Spleen (tissue), 11 donors: ENCODE measurements around the gene FTO. TPM values are rescaled to one million over a fixed set of nuclear protein-coding genes. Genes with fewer than 3 reads are reported as not detected.
"Not testable (repeated sequence)": the region's sequence is repeated elsewhere in the genome, so short reads cannot be mapped to it uniquely, and the experiment has no call there.

ENCODE experiments used
- DNase-seq: peaks from one replicate; pipeline ENCODE4 v3.0.0-alpha.2; 2020
- H3K27ac ChIP-seq, 8 donors: fragments of 200-600 bp; sonication (generic) in 7 of 8; 1 replicate in 4 of 8; 2 replicates in 4 of 8; pipeline versions ENCODE4 v1.5.0 to v1.8.0; 2016 to 2021; ENCODE audit warnings: inconsistent platforms in 4 of 8, mild to moderate bottlenecking in 4 of 8, moderate library complexity in 1 of 8
- H3K27me3 ChIP-seq, 7 donors: fragments of 200-600 bp; sonication (generic) in 6 of 7; replicated peaks in 1 of 7; 1 replicate in 4 of 7; 2 replicates in 3 of 7; pipeline versions ENCODE4 v1.5.0 to v1.8.0; 2016 to 2021; ENCODE audit warnings: inconsistent platforms in 3 of 7, mild to moderate bottlenecking in 1 of 7
- H3K36me3 ChIP-seq, 6 donors: fragments of 200-600 bp; sonication (generic) in 5 of 6; 1 replicate in 4 of 6; 2 replicates in 2 of 6; pipeline versions ENCODE4 v1.5.0 to v1.8.0; 2016 to 2021; ENCODE audit warnings: inconsistent platforms in 2 of 6
- H3K4me1 ChIP-seq, 6 donors: fragments of 200-600 bp; sonication (generic) in 5 of 6; 1 replicate in 3 of 6; 2 replicates in 3 of 6; pipeline versions ENCODE4 v1.5.0 to v1.8.0; 2016 to 2021; ENCODE audit warnings: inconsistent platforms in 3 of 6
- H3K4me3 ChIP-seq, 8 donors: fragments of 200-600 bp; sonication (generic) in 7 of 8; 1 replicate in 4 of 8; 2 replicates in 4 of 8; pipeline versions ENCODE4 v1.5.0 to v1.8.0; 2016 to 2021; ENCODE audit warnings: inconsistent platforms in 4 of 8, mild to moderate bottlenecking in 4 of 8, moderate library complexity in 2 of 8
- H3K9me3 ChIP-seq, 8 donors: fragments of 200-600 bp; sonication (generic) in 7 of 8; 1 replicate in 4 of 8; 2 replicates in 4 of 8; pipeline versions ENCODE4 v1.5.0 to v1.8.0; 2016 to 2021; ENCODE audit warnings: inconsistent platforms in 4 of 8
- POLR2A ChIP-seq, 3 donors: fragments of 450-650 bp; IDR thresholded peaks; one replicate each; pipeline ENCODE4 v1.5.1; 2017; ENCODE audit warnings: antibody characterized with exemption in 3 of 3, mild to moderate bottlenecking in 1 of 3
- POLR2AphosphoS5 ChIP-seq, 3 donors: sonication (generic); formaldehyde crosslinking; IDR thresholded peaks; one replicate each; pipeline ENCODE4 v1.5.1; 2017; ENCODE audit warnings: antibody characterized with exemption in 3 of 3
- WGBS, 5 donors: extraction: QIAGEN DNeasy Blood & Tissue Kit in 3 of 5; methylation state at CpG; one replicate each; pipeline versions ENCODE4 v1.1.5 to v1.1.7; 2013 to 2018; 5-methylcytosine and 5-hydroxymethylcytosine counted together
- intact Hi-C: fragments of 100-400 bp; cut with DNase I; formaldehyde crosslinking; loops from one replicate; pipeline ENCODE4 v1.15.0; 2023; ENCODE audit warnings: low total_unique reads
- polyA plus RNA-seq, 3 donors: library from polyadenylated mRNA; stranded (reverse); fragments of 200-250 nt; gene quantifications; one replicate each; pipeline ENCODE4 v1.2.1, GENCODE V29; 2013
- total RNA-seq, 7 donors: library from RNA; depleted of rRNA in 3 of 7; stranded (reverse); fragments of >200 nt in 3 of 7; fragmentation: NEBNext Ultra II Directional in 4 of 7; extraction: Animal tissue kit (Norgen Biotek cat#: 25700) in 4 of 7; gene quantifications; one replicate each; pipeline versions ENCODE4 v1.1.0 to v1.2.1, GENCODE V29; 2016 to 2021
- TF ChIP-seq, protein P1 (sequence below), 11 experiments: fragments of 200-600 bp in 7 of 11; fragments of 450-650 bp in 4 of 11; sonication (generic) in 4 of 11; IDR thresholded peaks in 8 of 11; conservative IDR thresholded peaks in 3 of 11; 1 replicate in 7 of 11; 2 replicates in 4 of 11; pipeline versions ENCODE4 v1.4.0 to v1.8.0; 2016 to 2021; ENCODE audit warnings: antibody characterized with exemption in 11 of 11, inconsistent platforms in 4 of 11, mild to moderate bottlenecking in 1 of 11
- donor health status: healthy with polysubstance abuse.
- donor health status: DM: no; HTN: no; CAD: no; lungs with moderate emphysema.
- donor health status: DM: no; HTN: no; CAD: no.
- donor health status: Bipolar disorder and iron deficiency.
- donor health status: healthy.
- donor health status: DM: no; HTN: no; CAD: no.
- donor health status: DM: yes; HTN: yes; CAD: no.

Gene FTO
- total and polyA plus RNA-seq, 10 donors: 6.8 to 89.8 (median 68.4) TPM

DNA sequence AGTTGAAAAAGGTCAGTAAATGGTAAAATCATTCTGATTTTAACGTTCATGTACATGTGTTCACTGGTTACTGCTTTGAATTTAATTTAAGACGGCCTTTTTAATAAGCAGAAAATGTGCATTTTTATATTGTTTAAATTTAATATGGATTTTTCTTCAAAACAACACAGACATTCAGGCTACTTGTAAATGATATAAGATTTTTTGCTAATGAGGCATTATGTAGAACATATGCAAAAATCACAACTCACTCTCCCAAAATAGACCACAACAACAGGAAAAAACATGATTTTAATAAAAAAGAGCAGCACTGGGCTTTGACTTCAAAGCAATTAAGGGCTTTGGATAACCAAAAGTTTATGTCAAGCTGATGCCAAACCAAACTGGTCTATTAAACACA, 22.6 kb upstream of the FTO start:
- no peak for TF ChIP-seq POLR2AphosphoS5 (IDR thresholded peaks at IDR 0.05)
- TF ChIP-seq, protein P1, sequence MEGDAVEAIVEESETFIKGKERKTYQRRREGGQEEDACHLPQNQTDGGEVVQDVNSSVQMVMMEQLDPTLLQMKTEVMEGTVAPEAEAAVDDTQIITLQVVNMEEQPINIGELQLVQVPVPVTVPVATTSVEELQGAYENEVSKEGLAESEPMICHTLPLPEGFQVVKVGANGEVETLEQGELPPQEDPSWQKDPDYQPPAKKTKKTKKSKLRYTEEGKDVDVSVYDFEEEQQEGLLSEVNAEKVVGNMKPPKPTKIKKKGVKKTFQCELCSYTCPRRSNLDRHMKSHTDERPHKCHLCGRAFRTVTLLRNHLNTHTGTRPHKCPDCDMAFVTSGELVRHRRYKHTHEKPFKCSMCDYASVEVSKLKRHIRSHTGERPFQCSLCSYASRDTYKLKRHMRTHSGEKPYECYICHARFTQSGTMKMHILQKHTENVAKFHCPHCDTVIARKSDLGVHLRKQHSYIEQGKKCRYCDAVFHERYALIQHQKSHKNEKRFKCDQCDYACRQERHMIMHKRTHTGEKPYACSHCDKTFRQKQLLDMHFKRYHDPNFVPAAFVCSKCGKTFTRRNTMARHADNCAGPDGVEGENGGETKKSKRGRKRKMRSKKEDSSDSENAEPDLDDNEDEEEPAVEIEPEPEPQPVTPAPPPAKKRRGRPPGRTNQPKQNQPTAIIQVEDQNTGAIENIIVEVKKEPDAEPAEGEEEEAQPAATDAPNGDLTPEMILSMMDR (IDR thresholded peaks at IDR 0.05 in 8 of 11, conservative IDR thresholded peaks at IDR 0.05 in 3 of 11): no peak
- no peak for TF ChIP-seq POLR2A (IDR thresholded peaks at IDR 0.05)
- H3K9me3 ChIP-seq: peaks cover 0 to 9% (median 0%) of the 10 kb centered on the region in 8 donors
- WGBS, 5 donors: 68 to 96% (median 76%) methylated on average over 2 of the region's 2 CpGs
- no peak overlapping the region for H3K4me3 ChIP-seq
- no peaks in the 10 kb centered on the region for H3K4me1 ChIP-seq
- H3K36me3 ChIP-seq: peaks cover 0 to 14% (median 0%) of the 10 kb centered on the region in 6 donors
- no peaks in the 10 kb centered on the region for H3K27me3 ChIP-seq
- intact Hi-C loops: no loop called here
- no peak for DNase-seq
- no peak overlapping the region for H3K27ac ChIP-seq

DNA sequence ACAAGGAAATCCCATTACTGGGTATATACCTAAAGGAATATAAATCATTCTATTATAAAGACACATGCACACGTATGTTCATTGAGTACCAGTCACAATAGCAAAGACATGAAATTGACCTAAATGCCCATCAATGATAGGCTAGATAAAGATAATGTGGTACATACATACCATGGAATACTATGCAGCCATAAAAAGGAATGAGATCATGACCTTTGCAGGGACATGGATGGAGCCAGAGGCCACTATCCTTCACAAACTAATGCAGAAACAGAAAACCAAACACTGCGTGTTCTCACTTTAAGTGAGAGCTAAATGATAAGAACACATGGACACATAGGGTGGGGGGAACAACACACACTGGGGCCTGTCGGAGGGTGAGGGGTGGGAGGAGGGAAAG, 18.6 kb upstream of the FTO start:
- H3K4me3 ChIP-seq, DNase-seq, H3K27me3 ChIP-seq, intact Hi-C loops, H3K4me1 ChIP-seq, H3K27ac ChIP-seq, H3K9me3 ChIP-seq: not testable (repeated sequence)
- H3K36me3 ChIP-seq: peaks cover 0 to 14% (median 0%) of the 10 kb centered on the region in 6 donors
- WGBS, 5 donors: 95 to 99% (median 97%) methylated on average over 3 of the region's 3 CpGs

DNA sequence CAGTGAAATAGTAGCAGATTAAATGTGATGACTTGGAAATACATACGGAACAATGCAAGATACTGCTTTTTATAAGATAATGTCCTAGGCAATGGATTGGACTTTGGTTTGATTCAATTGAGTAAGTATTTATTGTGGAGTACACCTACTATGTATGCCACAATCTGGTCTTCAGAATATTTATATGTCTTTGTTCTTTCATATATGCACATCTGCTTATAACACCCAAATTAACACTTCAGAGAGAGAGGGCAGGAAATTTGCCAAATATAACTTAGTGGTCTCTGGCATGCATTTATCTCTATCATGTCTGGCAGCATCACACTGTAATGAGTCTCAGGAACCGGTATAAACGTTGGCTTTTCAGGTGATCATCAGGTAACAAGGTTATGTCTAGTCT, 17.2 kb upstream of the FTO start:
- Histone ChIP-seq H3K27me3 (no peaks in the 10 kb centered on the region), H3K9me3 (peaks cover 0 to 9% (median 0%) of the 10 kb centered on the region in 8 donors), H3K4me1 (no peaks in the 10 kb centered on the region), H3K36me3 (peaks cover 0 to 16% (median 0%) of the 10 kb centered on the region in 6 donors), H3K4me3 (no peak overlapping the region), H3K27ac (no peak overlapping the region)
- DNase-seq: no peak
- 87 to 89% (median 88%) methylated on average over 3 of the region's 3 CpGs for WGBS, 5 donors
- TF ChIP-seq, protein P1 (IDR thresholded peaks at IDR 0.05 in 8 of 11, conservative IDR thresholded peaks at IDR 0.05 in 3 of 11): no peak
- intact Hi-C loops: no loop called here

DNA sequence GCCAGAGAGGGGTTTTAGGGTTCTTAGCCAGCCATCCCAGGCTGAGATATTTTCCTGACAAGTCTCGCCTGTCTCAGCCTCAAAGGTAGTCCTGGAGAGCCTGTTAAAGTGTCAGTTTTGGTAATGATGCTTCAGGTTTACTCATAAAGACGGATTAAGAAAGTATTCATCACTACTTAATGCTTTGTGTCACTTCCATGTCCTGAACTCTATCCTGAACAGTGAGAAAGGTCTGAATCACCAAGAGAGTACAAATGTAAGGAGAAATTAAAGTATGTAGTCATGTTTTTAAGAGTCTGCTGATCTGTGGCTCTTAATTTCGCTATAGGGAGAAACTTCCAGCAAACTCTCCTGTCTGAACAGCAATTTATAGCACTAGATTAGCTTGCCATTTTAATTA, 14.3 kb upstream of the FTO start:
- intact Hi-C loops: no loop called here
- H3K27ac ChIP-seq: no peak overlapping the region
- H3K4me3 ChIP-seq: no peak overlapping the region
- peaks cover 0 to 9% (median 0%) of the 10 kb centered on the region in 8 donors for H3K9me3 ChIP-seq
- peaks cover 0 to 24% (median 0%) of the 10 kb centered on the region in 6 donors for H3K36me3 ChIP-seq
- H3K4me1 ChIP-seq: no peaks in the 10 kb centered on the region
- TF ChIP-seq POLR2A (IDR thresholded peaks at IDR 0.05) (no peak), POLR2AphosphoS5 (IDR thresholded peaks at IDR 0.05) (no peak)
- TF ChIP-seq, protein P1 (IDR thresholded peaks at IDR 0.05 in 8 of 11, conservative IDR thresholded peaks at IDR 0.05 in 3 of 11): no peak
- no peaks in the 10 kb centered on the region for H3K27me3 ChIP-seq
- no peak for DNase-seq
- WGBS, 5 donors: 88 to 96% (median 94%) methylated on average over 3 of the region's 3 CpGs

DNA sequence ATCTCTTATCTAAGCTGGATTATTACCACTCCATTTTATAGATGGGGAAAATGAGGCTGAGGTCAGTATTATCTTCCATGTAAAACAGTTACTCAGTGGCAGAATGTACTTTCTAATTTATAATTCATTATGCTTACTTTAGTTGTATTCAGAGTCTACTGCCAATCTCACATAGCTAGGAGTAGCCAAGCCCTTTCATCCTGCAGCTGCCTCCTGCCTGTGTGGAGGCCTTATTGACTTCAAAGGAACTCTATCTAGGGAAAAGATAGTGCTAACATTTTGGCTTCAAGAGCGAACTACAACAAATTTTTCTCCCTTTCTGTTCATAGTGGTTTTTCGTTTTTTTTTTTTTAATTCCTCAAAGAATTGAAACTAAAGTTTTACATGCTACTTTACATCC, 13.2 kb upstream of the FTO start:
- no peak for DNase-seq
- 91 to 97% (median 92%) methylated on average over 2 of the region's 2 CpGs for WGBS, 5 donors
- TF ChIP-seq POLR2AphosphoS5 (IDR thresholded peaks at IDR 0.05) (no peak), POLR2A (IDR thresholded peaks at IDR 0.05) (no peak)
- TF ChIP-seq, protein P1 (IDR thresholded peaks at IDR 0.05 in 8 of 11, conservative IDR thresholded peaks at IDR 0.05 in 3 of 11): no peak

More for the DNA sequence above, 13.2 kb upstream of the FTO start:
- Histone ChIP-seq H3K4me3 (no peak overlapping the region), H3K36me3 (peaks cover 0 to 22% (median 0%) of the 10 kb centered on the region in 6 donors), H3K27me3 (no peaks in the 10 kb centered on the region), H3K4me1 (no peaks in the 10 kb centered on the region), H3K27ac (no peak overlapping the region), H3K9me3 (no peaks in the 10 kb centered on the region)
- intact Hi-C loops: no loop called here
